Suprapubic skin (tissue), 4 donors: ENCODE results near the gene GTF2B.

Source experiments
- CTCF ChIP-seq, 2 donors: fragments of 200-600 bp in 1 of 2; fragments of 450-650 bp in 1 of 2; sonication (generic) in 1 of 2; IDR thresholded peaks; one replicate each; pipeline ENCODE4 v1.5.1; 2016 to 2019; ENCODE audit warnings: antibody characterized with exemption in 2 of 2, mild to moderate bottlenecking in 1 of 2, moderate library complexity in 1 of 2
- EP300 ChIP-seq: sonication (generic); formaldehyde crosslinking; IDR thresholded peaks from one replicate; pipeline ENCODE4 v1.6.1; 2017; ENCODE audit warnings: antibody characterized with exemption
- POLR2A ChIP-seq, 2 donors: fragments of 450-650 bp; IDR thresholded peaks; one replicate each; pipeline ENCODE4 v1.6.1; 2017; ENCODE audit warnings: antibody characterized with exemption in 2 of 2, mild to moderate bottlenecking in 2 of 2, moderate library complexity in 2 of 2
- POLR2AphosphoS5 ChIP-seq, 3 donors: sonication (generic); formaldehyde crosslinking; IDR thresholded peaks; one replicate each; pipeline ENCODE4 v1.6.1; 2017; ENCODE audit warnings: antibody characterized with exemption in 3 of 3

- TF ChIP-seq CTCF (IDR thresholded peaks at IDR 0.05) = no peak
- TF ChIP-seq POLR2A (IDR thresholded peaks at IDR 0.05) = no peak
- no peak for TF ChIP-seq POLR2AphosphoS5 (IDR thresholded peaks at IDR 0.05)
- TF ChIP-seq EP300 = no peak
Measured at GRCh38 chr1:88885933-88886332, 5.4 kb downstream of the GTF2B start.
